K562 (cell line): ENCODE data around the gene MT1E. TPM values are rescaled to one million over a fixed set of nuclear protein-coding genes. Genes with fewer than 3 reads are reported as not detected.
A peak's percentile ranks its signal among the peaks of the same experiment; 100 is the strongest.

Source experiments
- ATAC-seq: fragments of 200-7000 bp; cut with Tn5 transposase; 3 replicates; pipeline ENCODE4 v1.9.1; 2020; ENCODE audit warnings: moderate library complexity
- BruUV-seq: library from RNA; stranded (reverse); fragments of 400-500 nt; replicated peaks from 2 replicates; lab custom pipeline; 2021; lab: Mats Ljungman, UMichigan
- CTCF ChIA-PET: fragments of 300-600 bp; formaldehyde crosslinking; extraction: SDS; loops from one replicate; lab custom pipeline; 2021; ENCODE audit warnings: low intra/inter-chr PET ratio; lab: Yijun Ruan, JAX
- POLR2A ChIA-PET: fragments of 300-600, 350-650 bp; sonication (Branson Sonifier 250); formaldehyde crosslinking; extraction: SDS; loops from one replicate; lab custom pipeline; 2021; ENCODE audit warnings: antibody characterized with exemption, inconsistent platforms; lab: Yijun Ruan, JAX
- DNase-seq, 4 experiments: peaks; one replicate each; pipeline versions ENCODE4 v3.0.0 to v3.0.0-alpha.2; 2011 to 2018; ENCODE audit warnings: low spot score in 3 of 4, mixed read lengths in 3 of 4; ENCODE audit errors: extremely low read depth in 1 of 4
- FAIRE-seq: peaks from 2 replicates; lab custom pipeline; 2011; peaks lifted over from hg19 to GRCh38; lab: Jason Lieb, UNC
- H2AFZ ChIP-seq: 2 replicates; pipeline ENCODE4 v1.6.0; 2011; ENCODE audit warnings: low read depth, low read length, control low read depth, inconsistent platforms
- H3K27ac ChIP-seq: fragments of 200-600 bp; 3 replicates; pipeline ENCODE4 v1.8.0; 2011; ENCODE audit warnings: low read depth, mild to moderate bottlenecking, control low read depth, inconsistent platforms, low read length, moderate library complexity, mixed read lengths; ENCODE audit errors: extremely low read depth
- H3K27me3 ChIP-seq, 2 experiments: fragments of 300-600 bp in 1 of 2; 2 replicates in 1 of 2; 3 replicates in 1 of 2; pipeline versions ENCODE4 v1.6.0 to v1.8.0; 2011; ENCODE audit warnings: inconsistent platforms in 2 of 2, low read length in 2 of 2, mild to moderate bottlenecking in 1 of 2, mixed read lengths in 1 of 2, moderate library complexity in 1 of 2; ENCODE audit not compliant: control insufficient read depth in 2 of 2, insufficient read depth in 2 of 2
- H3K36me3 ChIP-seq: fragments of 300-600 bp; 3 replicates; pipeline ENCODE4 v1.8.0; 2011; ENCODE audit warnings: mild to moderate bottlenecking, low read length, inconsistent platforms; ENCODE audit not compliant: control insufficient read depth, insufficient read depth
- H3K4me1 ChIP-seq, 2 experiments: fragments of 200-600 bp in 1 of 2; replicated peaks in 1 of 2; 2 replicates in 1 of 2; 3 replicates in 1 of 2; pipeline versions ENCODE4 v1.5.1 to v1.8.0; 2011; ENCODE audit warnings: inconsistent platforms in 2 of 2, low read length in 2 of 2, mild to moderate bottlenecking in 1 of 2, mixed read lengths in 1 of 2, moderate library complexity in 1 of 2; ENCODE audit not compliant: control insufficient read depth in 2 of 2, insufficient read depth in 2 of 2
- H3K4me2 ChIP-seq: 2 replicates; pipeline ENCODE4 v1.6.1; 2011; ENCODE audit warnings: low read length, control low read depth, inconsistent platforms, mixed read lengths; ENCODE audit not compliant: insufficient read depth
- H3K4me3 ChIP-seq: fragments of 200-600 bp; sonication (generic), shearing (Covaris generic); 2 replicates; pipeline ENCODE4 v1.5.1; 2016; ENCODE audit warnings: control low read depth, inconsistent platforms
- H3K79me2 ChIP-seq: fragments of 200-600 bp; 3 replicates; pipeline ENCODE4 v1.8.0; 2011; ENCODE audit warnings: low read length, inconsistent platforms; ENCODE audit not compliant: control insufficient read depth, insufficient read depth
- H3K9ac ChIP-seq, 2 experiments: 2 replicates each; pipeline versions ENCODE4 v1.6.0 to v1.6.1; 2011; ENCODE audit warnings: low read depth in 2 of 2, low read length in 2 of 2, control low read depth in 1 of 2, inconsistent platforms in 1 of 2, mild to moderate bottlenecking in 1 of 2, mixed read lengths in 1 of 2; ENCODE audit not compliant: insufficient read depth in 1 of 2
- H3K9me1 ChIP-seq: one replicate; pipeline ENCODE4 v1.6.0; 2011; ENCODE audit warnings: inconsistent platforms, mild to moderate bottlenecking, low read length, moderate library complexity; ENCODE audit not compliant: control insufficient read depth, insufficient read depth
- H3K9me3 ChIP-seq: replicated peaks from 2 replicates; pipeline ENCODE4 v1.5.1; 2011; ENCODE audit warnings: low read depth, low read length, inconsistent platforms; ENCODE audit not compliant: control insufficient read depth, insufficient read depth
- H4K20me1 ChIP-seq: replicated peaks from 2 replicates; pipeline ENCODE4 v1.6.1; 2011; ENCODE audit warnings: low read length, inconsistent platforms, mixed read lengths; ENCODE audit not compliant: control insufficient read depth, insufficient read depth
- SAFB ChIP-seq: fragments of 200-400 bp; formaldehyde crosslinking; IDR thresholded peaks from 2 replicates; pipeline ENCODE4 v1.6.1; 2017; ENCODE audit warnings: low read depth, low read length, borderline replicate concordance
- WGBS: fragments of 100-300 bp; shearing (Covaris generic); methylation state at CpG from one replicate; pipeline ENCODE4 v1.1.6; 2016; ENCODE audit warnings: low coverage, mixed read lengths; ENCODE audit not compliant: insufficient coverage; ENCODE audit errors: missing lambda C conversion rate; 5-methylcytosine and 5-hydroxymethylcytosine counted together
- in situ Hi-C: fragments of 300-500 bp; cut with MboI; formaldehyde crosslinking; loops from 4 replicates; pipeline ENCODE4 v1.15.0; 2018; ENCODE audit warnings: inconsistent platforms, mixed read lengths
- intact Hi-C: fragments of 100-400 bp; cut with micrococcal nuclease; formaldehyde crosslinking; loops from 2 replicates; pipeline ENCODE4 v1.14.2; 2022
- polyA plus RNA-seq, 8 experiments: library from polyadenylated mRNA; depleted of rRNA in 4 of 8; stranded (reverse) in 5 of 8; unstranded in 3 of 8; fragments of >200 nt; fragmentation: Nextera tagmentation in 2 of 8; fragmentation: Illumina TruSeq in 1 of 8; extraction: Ambion mirVana in 2 of 8; extraction: Trizol in 1 of 8; gene quantifications; 2 replicates each; pipeline versions ENCODE4 v1.2.1 to v1.2.3, GENCODE V29; 2011 to 2014; ENCODE audit warnings: inconsistent platforms in 1 of 8, missing spikeins in 1 of 8
- total RNA-seq, 7 experiments: library from RNA; depleted of rRNA in 6 of 7; stranded (reverse); fragments of >200 nt in 6 of 7; fragmentation: Illumina TruSeq in 2 of 7; extraction: Trizol in 2 of 7; gene quantifications; 2 replicates each; pipeline versions ENCODE4 v1.2.1 to v1.2.3, GENCODE V29; 2011 to 2021; ENCODE audit warnings: low replicate concordance in 1 of 7
- TF ChIP-seq, protein P1 (sequence below): fragments of 450-650 bp; IDR thresholded peaks from 2 replicates; pipeline ENCODE4 v1.6.1; 2016; ENCODE audit warnings: borderline replicate concordance

MT1E gene
- total and polyA plus RNA-seq, 9 of the 15 experiments (the other 6 are each of a cell fraction or from before 2014, with no cell fraction given) = 0.29 to 0.81 (median 0.46) TPM; not detected in 3

GRCh38 chr16:56589141-56590039 lies 36.2 kb upstream of the MT1E start, which contains the start of gene MT3:
Gene MT3, plus strand, starts transcription at chr16:56589528. Its CDS starts 63 bp downstream, at chr16:56589591.
- H3K9me3 ChIP-seq = no peaks in the 10 kb centered on the region
- peaks cover 17 to 62% of the 10 kb centered on the region in 2 experiments for H3K27me3 ChIP-seq
- ChIA-PET POLR2A (no interaction called here), CTCF (no interaction called here)
- ATAC-seq (no peak), FAIRE-seq (no peak), DNase-seq (no peak)
- no peak within 1 kb of the TSS for H3K4me3 ChIP-seq
- TF ChIP-seq, protein P1, sequence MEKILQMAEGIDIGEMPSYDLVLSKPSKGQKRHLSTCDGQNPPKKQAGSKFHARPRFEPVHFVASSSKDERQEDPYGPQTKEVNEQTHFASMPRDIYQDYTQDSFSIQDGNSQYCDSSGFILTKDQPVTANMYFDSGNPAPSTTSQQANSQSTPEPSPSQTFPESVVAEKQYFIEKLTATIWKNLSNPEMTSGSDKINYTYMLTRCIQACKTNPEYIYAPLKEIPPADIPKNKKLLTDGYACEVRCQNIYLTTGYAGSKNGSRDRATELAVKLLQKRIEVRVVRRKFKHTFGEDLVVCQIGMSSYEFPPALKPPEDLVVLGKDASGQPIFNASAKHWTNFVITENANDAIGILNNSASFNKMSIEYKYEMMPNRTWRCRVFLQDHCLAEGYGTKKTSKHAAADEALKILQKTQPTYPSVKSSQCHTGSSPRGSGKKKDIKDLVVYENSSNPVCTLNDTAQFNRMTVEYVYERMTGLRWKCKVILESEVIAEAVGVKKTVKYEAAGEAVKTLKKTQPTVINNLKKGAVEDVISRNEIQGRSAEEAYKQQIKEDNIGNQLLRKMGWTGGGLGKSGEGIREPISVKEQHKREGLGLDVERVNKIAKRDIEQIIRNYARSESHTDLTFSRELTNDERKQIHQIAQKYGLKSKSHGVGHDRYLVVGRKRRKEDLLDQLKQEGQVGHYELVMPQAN = no peak
- TF ChIP-seq SAFB = peak; percentile 28; the same call in 1 of the 2 replicates
- H3K79me2 ChIP-seq = no peaks in the 10 kb centered on the region
- H3K9ac ChIP-seq = no peak within 1 kb of the TSS; a peak in 1 of 4 replicates
- H3K4me2 ChIP-seq = no peak within 1 kb of the TSS
- H2AFZ ChIP-seq = no peak within 1 kb of the TSS
- 26% methylated on average over 45 of the region's 87 CpGs for WGBS
- peaks cover 0 to 6% of the 10 kb centered on the region in 2 experiments; a peak in 1 of 5 replicates for H3K4me1 ChIP-seq
- H3K36me3 ChIP-seq = no peaks in the 10 kb centered on the region
- no peaks in the 10 kb centered on the region for H3K9me1 ChIP-seq
- no peaks in the 10 kb centered on the region; the same call in 1 of the 2 replicates for H4K20me1 ChIP-seq
- BruUV-seq = no TSS peak
- intact Hi-C loops (no loop called here), in situ Hi-C loops (loop anchor here (10.0 kb wide), 1 partner anchor 275 kb away; the partner anchor contains the start of gene SLC12A3)
- no peak within 1 kb of the TSS for H3K27ac ChIP-seq
